ENCODE data around the gene DDB1. TPM values are rescaled to one million over a fixed set of nuclear protein-coding genes. Genes with fewer than 3 reads are reported as not detected.
A peak's percentile ranks its signal among the peaks of the same experiment; 100 is the strongest.

Gene DDB1
- total RNA-seq, 1 donor from 2014 or later: 111 TPM

DNA sequence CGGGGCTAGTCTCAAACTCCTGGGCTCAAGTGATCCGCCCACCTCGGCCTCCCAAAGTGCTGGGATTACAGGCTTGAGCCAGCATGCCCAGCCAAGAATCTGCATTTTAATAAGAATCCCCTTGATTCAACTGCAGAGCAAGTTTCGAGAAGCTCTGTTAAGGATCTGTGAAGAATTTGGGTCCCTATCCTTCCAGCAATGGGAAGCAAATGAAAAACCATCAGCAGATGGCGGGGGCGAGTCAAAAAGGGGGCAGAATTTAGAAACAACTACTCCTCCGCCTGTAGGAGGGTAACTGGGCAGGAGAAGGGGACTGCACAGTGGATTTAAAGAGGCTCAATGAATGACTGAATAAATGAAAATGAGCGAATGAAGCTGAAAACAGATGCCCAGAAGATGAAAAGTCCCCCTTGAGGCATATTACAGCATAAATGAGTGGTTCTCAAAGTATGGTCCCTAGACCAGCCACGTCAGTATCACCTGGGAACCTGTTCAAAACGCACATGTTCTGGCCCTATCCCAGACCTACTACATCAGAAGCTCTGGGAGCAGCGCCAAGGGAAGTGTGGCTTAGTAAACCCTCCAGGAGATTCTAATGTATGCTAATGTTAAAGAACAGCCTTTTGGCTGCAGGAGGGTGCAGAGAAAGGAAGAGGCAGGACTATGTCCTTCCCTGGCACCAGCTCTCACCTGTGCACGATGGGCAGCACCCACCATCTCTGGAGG, 52.8 kb downstream of the DDB1 start:
- intact Hi-C loops (cut with DNase I): no loop called here
- ATAC-seq (ENCODE audit: poor library complexity) (no peak), DNase-seq (no peak)

DNA sequence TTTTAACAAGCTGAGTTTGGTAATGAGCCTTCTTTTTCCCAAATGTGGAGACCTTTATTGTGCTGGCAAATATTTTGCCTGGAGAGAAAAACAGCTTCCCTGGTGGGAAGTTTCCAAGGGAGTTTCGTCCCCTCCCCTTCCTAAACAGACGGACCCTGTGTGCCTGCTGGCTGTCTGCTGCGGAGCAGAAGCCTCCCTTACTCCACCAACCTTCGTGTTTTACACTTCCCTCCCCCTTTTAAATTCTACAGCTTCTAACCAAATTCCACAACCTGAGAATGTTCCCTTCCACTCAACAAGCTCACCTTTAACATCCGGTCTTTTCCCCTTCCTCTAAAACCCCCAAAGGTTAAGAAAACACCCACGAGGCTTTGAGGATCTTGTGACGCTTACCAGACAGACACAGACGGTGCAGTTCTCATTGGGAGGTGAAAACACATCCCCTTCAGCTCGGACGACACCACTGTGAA, 54.9 kb downstream of the DDB1 start:
- ATAC-seq (ENCODE audit: poor library complexity): no peak
- DNase-seq: no peak
- intact Hi-C loops (cut with DNase I): no loop called here

DNA sequence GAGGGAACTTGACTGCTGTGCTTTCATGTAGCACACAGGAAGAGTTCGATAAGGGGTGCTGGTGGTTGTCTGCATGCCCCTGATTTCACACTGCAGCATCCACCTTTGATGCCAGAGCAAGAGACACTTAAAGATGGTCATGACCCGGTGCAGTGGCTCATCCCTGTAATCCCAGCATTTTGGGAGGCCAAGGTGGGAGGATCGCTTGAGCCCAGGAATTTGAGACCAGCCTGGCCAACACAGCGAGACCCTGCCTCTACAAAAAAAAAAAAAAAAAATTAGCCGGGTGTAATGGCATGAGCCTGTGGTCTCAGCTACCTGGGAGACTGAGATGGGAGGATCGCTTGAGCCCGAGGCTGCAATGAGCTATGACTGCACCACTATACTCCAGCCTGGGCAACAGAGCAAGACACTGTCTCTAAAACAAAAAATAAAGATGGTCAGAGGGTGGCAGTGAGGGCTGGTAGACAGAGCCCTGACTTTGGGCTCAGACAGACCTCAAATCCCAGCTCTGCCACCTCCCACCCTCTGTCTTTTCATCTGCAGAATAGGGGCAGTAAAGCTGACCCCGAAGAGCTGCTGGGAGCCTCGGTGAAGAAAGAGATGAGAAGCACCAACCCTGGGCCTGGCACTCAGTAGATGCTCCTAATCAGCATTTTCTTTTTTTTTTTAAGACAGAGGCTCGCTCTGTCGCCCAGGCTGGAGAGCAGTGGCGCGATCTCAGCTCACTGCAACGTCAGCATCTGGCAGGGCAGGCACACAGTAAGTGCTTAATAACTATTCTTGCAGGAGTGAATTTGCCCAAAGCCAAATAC, 55.5 kb downstream of the DDB1 start:
- no peak for DNase-seq

DNA sequence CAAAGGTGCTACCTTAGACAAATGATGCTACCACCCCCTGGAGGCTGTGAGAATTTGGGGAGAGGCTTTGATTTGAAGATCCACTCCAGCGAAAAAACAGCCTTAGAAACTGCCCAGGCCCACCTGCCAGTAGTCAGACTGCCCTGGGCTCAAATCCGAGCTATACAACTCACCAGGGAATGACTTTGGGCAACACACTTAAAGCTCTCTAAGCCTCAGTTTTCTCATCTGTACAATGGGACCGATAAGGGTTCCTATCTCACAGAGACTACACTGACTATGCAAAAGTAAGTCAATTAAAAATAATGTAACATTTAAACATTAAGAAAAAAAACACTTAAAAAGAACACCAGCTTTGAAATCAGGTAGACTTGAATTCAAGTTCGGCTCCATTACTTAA, 57.7 kb downstream of the DDB1 start:
- intact Hi-C loops (cut with DNase I): no loop called here
- ATAC-seq (ENCODE audit: poor library complexity) (no peak), DNase-seq (no peak)

More for the DNA sequence above, 55.5 kb downstream of the DDB1 start:
- no peak for ATAC-seq (ENCODE audit: poor library complexity)
- intact Hi-C loops (cut with DNase I): no loop called here

DNA sequence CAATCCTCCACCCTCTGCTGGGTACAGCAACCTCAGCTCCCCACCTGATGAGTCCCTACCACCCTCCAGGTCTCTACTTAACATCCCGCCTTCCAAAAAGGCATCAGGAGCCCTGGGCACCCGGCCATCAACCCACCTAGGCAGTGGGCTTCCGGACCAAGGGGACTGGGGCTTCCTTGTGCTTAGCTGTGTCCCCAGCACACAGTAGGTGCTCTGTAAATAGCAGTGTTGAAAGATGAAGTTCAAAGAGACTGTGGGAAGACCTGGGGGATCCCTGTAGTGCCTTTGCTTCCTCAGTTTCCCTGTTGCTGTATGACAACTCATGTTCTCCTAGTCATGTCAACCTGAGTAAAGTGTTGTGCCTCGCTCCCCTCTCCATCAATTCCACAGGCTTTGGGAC, 58.8 kb downstream of the DDB1 start:
- DNase-seq: no peak
- intact Hi-C loops (cut with DNase I): no loop called here
- ATAC-seq (ENCODE audit: poor library complexity): no peak

DNA sequence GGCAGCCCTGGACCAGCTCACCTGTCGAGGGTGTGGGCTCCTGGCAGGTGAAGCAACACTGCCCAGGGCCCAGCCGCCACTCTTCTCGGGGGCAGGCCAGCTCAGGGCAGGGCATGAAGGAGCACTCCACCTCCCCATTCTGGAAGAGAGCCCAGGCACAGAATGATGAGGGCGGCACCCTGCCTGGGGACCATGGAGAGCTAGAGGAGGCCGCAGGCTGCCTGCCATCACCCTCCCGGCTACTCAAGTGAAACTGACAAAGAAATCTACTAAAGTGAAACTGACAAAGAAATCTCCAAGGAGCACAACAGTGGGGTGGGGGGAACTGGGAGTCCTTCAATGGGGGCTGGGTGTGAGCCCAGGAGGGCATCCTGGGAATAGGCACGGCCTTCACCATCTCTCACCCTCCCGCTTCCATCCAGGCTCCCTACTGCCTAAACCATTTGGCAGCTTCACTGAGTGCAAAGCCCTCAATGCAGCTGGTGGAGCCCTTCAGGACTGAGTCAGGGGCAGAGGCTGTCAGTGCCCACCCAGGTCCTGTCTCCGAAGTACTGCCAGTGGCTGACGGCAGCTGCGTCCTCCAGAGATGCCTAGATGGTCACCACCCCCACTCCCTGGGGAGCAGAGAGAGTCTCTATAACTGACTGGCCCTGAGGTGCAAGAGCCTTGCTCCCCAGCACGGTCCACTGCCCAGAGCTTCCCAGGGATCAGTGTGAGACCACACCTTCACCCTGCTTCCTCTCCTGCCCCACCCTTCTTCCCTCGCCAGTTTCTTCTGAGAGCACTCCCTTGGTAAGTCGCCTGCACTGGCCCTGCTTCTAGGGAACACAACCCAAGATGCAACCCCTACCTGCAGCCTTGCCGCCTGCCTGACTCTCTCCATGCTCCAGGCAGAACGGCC, 59.5 kb downstream of the DDB1 start:
- intact Hi-C loops (cut with DNase I): no loop called here
- DNase-seq: no peak
- peak; percentile 38 for ATAC-seq (ENCODE audit: poor library complexity)

DNA sequence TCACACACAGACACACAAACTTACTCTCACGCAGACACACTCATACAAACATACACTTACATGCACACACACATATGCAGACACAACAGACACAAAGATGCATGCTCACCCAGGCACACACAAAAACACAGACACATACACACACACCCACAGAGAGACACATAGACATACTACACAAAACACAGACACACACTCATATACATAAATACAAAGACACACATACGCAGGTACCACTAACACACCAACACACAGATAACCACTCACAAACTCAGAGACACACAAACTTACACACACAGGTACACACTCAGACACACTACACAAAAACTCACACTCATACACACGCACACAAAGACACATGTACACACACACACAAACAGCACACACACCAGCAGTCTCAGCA, 60.2 kb downstream of the DDB1 start:
- no peak for ATAC-seq (ENCODE audit: poor library complexity)
- DNase-seq: no peak
- intact Hi-C loops (cut with DNase I): no loop called here

DNA sequence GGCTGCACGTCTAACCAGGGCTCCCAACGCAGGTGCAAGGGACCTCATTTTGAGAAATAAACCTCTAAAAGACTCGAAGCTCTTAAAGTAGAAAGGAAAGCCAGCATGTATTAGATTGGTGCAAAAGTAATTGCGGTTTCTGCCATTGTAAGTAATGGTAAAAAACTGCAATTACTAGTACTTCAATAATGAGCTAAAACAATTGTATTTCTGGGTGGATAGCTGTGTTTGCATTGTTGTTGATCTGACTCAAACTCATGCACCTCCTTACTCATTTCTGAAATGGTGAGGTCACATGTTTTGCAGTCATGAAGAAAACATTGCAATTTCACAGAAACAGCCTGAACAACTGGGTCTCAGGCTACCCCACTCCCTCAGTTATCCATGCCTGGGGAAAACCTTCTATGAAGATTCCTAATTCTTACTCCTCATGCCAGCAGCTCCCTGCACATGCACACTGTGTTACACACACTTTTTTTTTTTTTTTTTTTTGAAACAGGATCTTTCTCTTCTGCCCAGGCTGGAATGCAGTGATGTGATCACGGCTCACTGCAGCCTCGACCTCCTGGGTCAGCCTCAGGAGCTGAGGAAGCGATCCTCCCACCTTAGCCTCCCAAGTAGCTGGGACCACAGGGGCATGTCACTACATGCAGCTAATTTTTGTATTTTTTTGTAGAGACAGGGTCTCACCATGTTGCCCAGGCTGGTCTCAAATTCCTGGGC, 62.4 kb downstream of the DDB1 start:
- DNase-seq: no peak
- intact Hi-C loops (cut with DNase I): no loop called here

DNA sequence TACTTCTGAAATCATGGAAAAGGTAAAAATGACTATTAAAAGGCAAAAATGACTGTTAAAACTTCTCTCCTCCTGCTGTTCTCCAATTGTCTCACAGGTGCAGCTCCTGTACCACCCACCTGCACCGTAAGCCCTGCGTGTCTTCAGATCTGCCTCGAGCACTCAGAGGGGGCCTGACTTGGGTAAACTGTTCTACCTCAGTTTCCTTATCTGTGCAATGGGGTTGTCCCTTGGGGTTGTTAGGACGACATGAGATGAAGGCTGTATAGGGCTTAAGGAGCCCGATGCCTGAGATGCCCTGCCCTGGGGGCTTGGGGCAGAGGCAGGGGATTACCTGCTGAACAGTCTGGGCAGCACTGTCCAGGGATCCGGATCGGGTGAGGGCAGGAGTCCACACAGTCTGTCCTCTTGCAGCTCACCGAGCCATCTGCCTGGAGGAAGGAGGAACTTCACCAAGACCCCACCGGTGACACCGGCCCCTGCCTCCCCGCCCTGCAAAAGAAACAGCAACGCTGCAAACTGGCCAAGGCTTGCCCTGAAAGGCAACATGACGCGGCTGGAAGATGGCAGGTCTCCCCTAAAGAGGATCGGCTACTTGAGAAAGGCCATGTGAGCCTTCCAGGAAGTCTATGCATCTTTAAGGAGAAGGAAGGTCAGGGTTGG, 64.2 kb downstream of the DDB1 start:
- DNase-seq (no peak), ATAC-seq (ENCODE audit: poor library complexity) (no peak)
- intact Hi-C loops (cut with DNase I): no loop called here

More for the DNA sequence above, 62.4 kb downstream of the DDB1 start:
- no peak for ATAC-seq (ENCODE audit: poor library complexity)

DNA sequence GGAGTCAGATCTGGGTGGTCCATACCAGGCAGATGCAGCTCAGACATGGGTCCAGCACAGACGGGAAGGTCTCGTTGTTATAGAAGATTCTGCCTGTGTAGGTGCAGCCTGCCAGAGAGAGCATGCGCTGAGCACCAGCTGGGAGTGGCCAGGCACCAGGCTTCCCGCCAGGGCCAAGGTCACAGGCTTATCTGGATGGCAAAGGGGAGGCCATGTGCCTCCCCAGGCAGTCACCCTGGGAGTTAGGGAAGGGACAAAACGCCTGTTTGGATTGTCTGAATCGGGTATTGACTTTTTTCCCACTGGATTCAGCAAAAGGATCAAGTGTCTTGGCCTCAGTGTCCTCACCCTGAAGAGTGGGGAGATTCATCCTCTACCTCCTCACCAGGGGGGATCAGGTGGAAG, 65.5 kb downstream of the DDB1 start:
- no peak for DNase-seq
- ATAC-seq (ENCODE audit: poor library complexity): peak; percentile 31
- intact Hi-C loops (cut with DNase I): no loop called here

DNA sequence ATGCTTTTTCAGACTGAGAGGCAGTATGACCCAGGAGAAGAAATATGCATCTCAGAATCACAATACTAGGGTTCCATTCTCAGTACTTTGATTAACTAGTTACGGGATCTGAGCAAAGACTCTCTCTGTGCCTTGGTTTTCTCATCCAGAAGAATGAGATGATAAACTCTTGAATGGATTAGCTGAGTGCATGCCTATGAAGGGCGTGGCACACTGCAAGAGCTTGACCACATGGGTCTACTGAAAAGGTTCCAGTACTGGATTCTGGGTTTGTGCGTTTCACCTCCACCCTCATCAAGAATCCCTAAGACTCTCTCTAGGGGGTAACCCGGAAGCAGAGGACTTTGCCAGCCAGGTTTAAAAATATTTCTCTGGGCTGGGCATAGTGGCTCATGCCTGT, 66.3 kb downstream of the DDB1 start:
- DNase-seq (no peak), ATAC-seq (ENCODE audit: poor library complexity) (no peak)

DNA sequence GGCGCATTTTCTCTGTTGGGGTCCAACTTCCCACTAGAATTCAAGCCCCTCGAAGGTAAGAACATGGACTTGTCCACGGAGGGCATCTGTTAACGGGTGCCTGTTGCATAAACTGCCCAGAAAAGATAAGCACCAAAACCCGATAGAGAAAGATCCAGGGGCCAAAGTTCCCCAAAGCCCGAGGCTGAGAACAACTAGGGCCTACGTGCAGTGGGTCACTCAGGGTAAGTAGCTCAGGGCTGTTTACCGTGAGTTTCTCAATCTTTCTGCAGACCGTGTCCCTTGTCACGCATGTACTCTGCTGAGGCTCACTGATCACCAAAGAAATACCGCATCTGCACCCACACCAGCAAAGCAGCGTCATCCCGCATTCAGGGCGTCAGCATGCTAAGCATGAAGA, 67.5 kb downstream of the DDB1 start:
- DNase-seq: no peak
- intact Hi-C loops (cut with DNase I): no loop called here

More for the DNA sequence above, 66.3 kb downstream of the DDB1 start:
- intact Hi-C loops (cut with DNase I): no loop called here

DNA sequence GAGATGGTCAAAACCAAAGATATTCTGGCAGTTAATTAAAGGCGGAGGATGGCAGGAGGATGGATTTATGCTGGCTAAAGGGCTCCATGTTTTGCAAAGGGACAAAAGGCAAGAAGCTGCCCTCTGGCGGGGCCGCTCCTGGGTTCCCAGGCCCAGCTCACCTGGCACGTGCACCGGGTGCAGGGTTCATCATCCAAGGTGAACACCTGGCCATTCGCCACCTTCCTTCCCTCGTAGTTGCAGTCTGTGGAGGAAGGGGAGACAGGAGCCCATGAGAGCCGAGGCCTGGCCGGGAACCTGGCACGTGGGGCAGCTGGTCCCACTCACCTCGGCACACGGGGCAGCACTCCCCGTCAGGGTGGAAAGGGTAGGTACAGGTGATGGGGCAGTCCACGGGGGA, 68.1 kb downstream of the DDB1 start:
- intact Hi-C loops (cut with DNase I): no loop called here
- ATAC-seq (ENCODE audit: poor library complexity): no peak
- DNase-seq: no peak

More for the DNA sequence above, 67.5 kb downstream of the DDB1 start:
- no peak for ATAC-seq (ENCODE audit: poor library complexity)

DNA sequence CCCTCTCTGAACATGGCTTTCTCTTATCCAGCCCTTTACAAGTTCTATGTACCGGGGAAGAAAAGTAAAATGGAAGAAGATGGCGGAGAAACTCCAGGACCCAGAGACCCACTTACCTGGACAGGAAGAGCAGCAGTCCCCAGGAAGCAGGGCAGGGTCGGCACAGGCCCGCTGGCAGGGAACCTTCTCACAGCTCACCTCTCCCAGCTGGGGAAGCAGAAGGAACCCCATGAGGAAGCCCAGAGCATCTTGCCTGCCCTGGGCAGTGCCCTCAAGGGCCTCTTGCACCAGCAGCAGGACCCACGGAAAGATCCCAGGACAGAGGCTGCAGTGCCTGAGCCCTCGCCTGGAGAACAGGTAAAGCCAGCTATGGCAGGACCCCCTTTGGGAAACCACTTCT, 68.5 kb downstream of the DDB1 start:
- intact Hi-C loops (cut with DNase I): no loop called here
- ATAC-seq (ENCODE audit: poor library complexity): no peak
- no peak for DNase-seq

DNA sequence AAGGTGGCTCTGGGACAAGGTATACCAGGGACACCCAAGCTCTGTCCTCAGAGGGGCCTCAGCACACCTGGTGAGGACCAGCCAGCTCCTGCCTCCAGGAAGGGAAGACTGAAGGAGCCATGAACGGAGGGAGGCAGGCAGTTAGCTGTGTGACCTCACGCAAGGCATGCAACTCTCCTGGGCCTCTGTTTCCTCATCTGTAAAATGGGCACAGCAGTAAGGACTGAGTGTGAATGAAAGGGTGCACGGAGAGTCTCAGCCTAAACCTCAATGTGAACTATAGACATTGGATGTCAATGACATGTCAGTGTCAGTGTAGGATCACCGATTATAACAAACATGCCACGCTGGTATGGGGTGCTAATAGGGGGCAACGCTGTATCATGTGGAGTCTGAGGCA, 73.5 kb downstream of the DDB1 start:
- no peak for ATAC-seq (ENCODE audit: poor library complexity)
- intact Hi-C loops (cut with DNase I): loop anchor here (10.0 kb wide), 1 partner anchor 125 kb away; no protein-coding TSS in a partner anchor
- DNase-seq: no peak

DNA sequence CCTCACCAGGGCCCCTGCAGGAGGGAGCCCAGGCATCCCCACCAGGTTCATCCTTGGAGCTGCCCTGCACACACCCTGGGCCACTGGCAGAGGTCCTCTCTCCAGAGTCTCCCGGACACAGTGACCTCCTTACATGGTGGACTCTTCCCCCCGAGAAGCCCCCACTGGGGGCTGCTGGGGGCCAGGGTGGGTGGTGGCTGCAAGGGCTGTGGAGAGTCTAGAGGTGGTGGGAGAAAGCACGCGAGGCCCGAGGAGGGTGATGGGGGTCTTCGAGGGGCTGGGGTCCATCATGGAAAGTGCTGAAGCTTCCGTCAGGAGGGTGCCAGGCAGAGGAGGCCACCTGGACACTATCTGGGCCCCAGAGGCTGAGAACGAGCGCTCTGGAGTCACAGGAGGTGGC, 74.4 kb downstream of the DDB1 start:
- DNase-seq (no peak), ATAC-seq (ENCODE audit: poor library complexity) (no peak)
- intact Hi-C loops (cut with DNase I): loop anchor here (10.0 kb wide), 1 partner anchor 126 kb away; no protein-coding TSS in a partner anchor

DNA sequence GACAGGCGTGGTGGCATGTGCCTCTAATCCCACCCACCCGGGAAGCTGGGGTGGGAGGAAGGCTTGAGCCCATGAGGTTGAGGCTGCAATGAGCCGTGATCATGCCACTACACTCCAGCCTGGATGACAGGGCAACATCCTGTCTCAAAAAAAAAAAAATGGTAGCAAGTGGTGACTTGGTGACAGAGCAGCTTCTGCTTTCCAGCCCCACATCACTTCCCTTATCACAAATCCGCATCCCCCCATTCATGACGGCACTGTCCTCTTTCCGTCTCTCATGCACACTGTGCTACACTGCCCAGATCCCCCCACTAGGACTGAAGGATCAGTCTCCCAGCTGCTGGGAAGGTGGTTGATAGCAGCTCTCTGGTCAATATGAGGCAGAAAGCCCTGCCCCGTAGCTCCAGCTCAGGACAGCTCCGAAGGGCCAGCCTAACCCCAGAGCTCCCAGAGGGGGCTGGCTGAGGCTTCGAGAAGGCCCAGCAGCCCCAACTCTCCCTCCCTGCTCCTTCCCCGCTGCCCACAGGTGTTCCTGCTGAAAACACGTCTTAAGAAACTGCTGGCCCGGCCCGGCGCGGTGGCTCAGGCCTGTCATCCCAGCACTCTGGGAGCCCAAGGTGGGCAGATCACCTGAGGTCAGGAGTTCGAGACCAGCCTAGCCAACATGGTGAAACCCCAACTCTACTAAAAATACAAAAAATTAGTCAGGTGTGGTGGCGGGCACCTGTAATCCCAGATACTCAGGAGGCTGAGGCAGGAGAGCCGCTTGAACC, 76.0 kb downstream of the DDB1 start:
- no peak for ATAC-seq (ENCODE audit: poor library complexity)
- DNase-seq: no peak
- intact Hi-C loops (cut with DNase I): loop anchor here (10.0 kb wide), 1 partner anchor 128 kb away; no protein-coding TSS in a partner anchor

Data from Right ventricle myocardium superior (tissue), 1 donor.